Measurements from ENCODE around the gene PTPRG.

GRCh38 chr3:62020706-62021105 lies 459.3 kb downstream of the PTPRG start:
- TF ChIP-seq HDAC2 (IDR thresholded peaks at IDR 0.05): no peak
- TF ChIP-seq EP300 (IDR thresholded peaks at IDR 0.05; ENCODE audit: borderline replicate concordance in 1 of 2, control insufficient read depth in 1 of 2, low read depth in 2 of 2, low read length in 2 of 2): no peak
- no peak for TF ChIP-seq POLR2AphosphoS5 (IDR thresholded peaks at IDR 0.05; ENCODE audit: low read length)
- no peak for TF ChIP-seq CTCF (IDR thresholded peaks at IDR 0.05 in 2 of 3, conservative IDR thresholded peaks at IDR 0.05 in 1 of 3; ENCODE audit: control insufficient read depth in 2 of 3, extremely low read depth in 1 of 3, insufficient read depth in 1 of 3, low read depth in 3 of 3, low read length in 3 of 3)
- no peak for TF ChIP-seq TAF1 (IDR thresholded peaks at IDR 0.05; ENCODE audit: borderline replicate concordance, low read depth, low read length)
- no peak for TF ChIP-seq STAT1 (conservative IDR thresholded peaks at IDR 0.05)
- TF ChIP-seq MXI1 (IDR thresholded peaks at IDR 0.05; ENCODE audit: low read depth, low read length): no peak
- no peak for TF ChIP-seq EZH2 (IDR thresholded peaks at IDR 0.05; ENCODE audit: borderline replicate concordance, control insufficient read depth, low read depth, low read length)
- no peak for TF ChIP-seq RUNX3 (IDR thresholded peaks at IDR 0.05; ENCODE audit: low read length)
